Liver (tissue), 9 donors: Measurements from ENCODE around the gene MTFR1L. TPM values are rescaled to one million over a fixed set of nuclear protein-coding genes. Genes with fewer than 3 reads are reported as not detected.

Source experiments
- DNase-seq: peaks from one replicate; pipeline ENCODE4 v3.0.0-alpha.2; 2017; ENCODE audit warnings: low spot score
- H3K27ac ChIP-seq, 2 donors: one replicate each; pipeline ENCODE4 v1.7.0; 2013; ENCODE audit warnings: inconsistent platforms in 2 of 2, low read length in 2 of 2, control low read depth in 1 of 2, low read depth in 1 of 2, mild to moderate bottlenecking in 1 of 2
- H3K27me3 ChIP-seq, 4 donors: one replicate each; pipeline versions ENCODE4 v1.6.1 to v1.7.0; 2013; ENCODE audit warnings: low read length in 3 of 4, inconsistent platforms in 1 of 4, mild to moderate bottlenecking in 1 of 4, moderate library complexity in 1 of 4; ENCODE audit not compliant: control insufficient read depth in 4 of 4, insufficient read depth in 4 of 4
- H3K36me3 ChIP-seq, 4 donors: one replicate each; pipeline versions ENCODE4 v1.6.1 to v1.7.0; 2013; ENCODE audit warnings: low read length in 3 of 4, mild to moderate bottlenecking in 3 of 4, low read depth in 1 of 4, moderate library complexity in 1 of 4; ENCODE audit not compliant: control insufficient read depth in 4 of 4, insufficient read depth in 3 of 4
- H3K4me1 ChIP-seq, 4 donors: one replicate each; pipeline versions ENCODE4 v1.6.1 to v1.7.0; 2013; ENCODE audit warnings: low read length in 3 of 4, mild to moderate bottlenecking in 3 of 4, moderate library complexity in 1 of 4; ENCODE audit not compliant: control insufficient read depth in 4 of 4, insufficient read depth in 4 of 4
- H3K4me3 ChIP-seq, 3 donors: one replicate each; pipeline versions ENCODE4 v1.6.1 to v1.7.0; 2013; ENCODE audit warnings: low read length in 3 of 3, control low read depth in 1 of 3, low read depth in 1 of 3, mild to moderate bottlenecking in 1 of 3
- H3K9ac ChIP-seq, 2 donors: one replicate each; pipeline ENCODE4 v1.7.0; 2013; ENCODE audit warnings: low read length in 2 of 2, mild to moderate bottlenecking in 2 of 2, moderate library complexity in 2 of 2, control low read depth in 1 of 2, low read depth in 1 of 2
- H3K9me3 ChIP-seq, 4 donors: one replicate each; pipeline versions ENCODE4 v1.6.1 to v1.7.0; 2013; ENCODE audit warnings: low read length in 3 of 4; ENCODE audit not compliant: control insufficient read depth in 4 of 4
- ATF3 ChIP-seq: IDR thresholded peaks from 2 replicates; pipeline ENCODE4 v1.6.1; 2016; ENCODE audit warnings: antibody characterized with exemption
- EGR1 ChIP-seq, 2 donors: IDR thresholded peaks; 2 replicates each; pipeline ENCODE4 v1.6.1; 2016 to 2018; ENCODE audit warnings: antibody characterized with exemption in 2 of 2, low read depth in 2 of 2
- FOXA1 ChIP-seq: IDR thresholded peaks from 2 replicates; pipeline ENCODE4 v1.6.1; 2016; ENCODE audit warnings: antibody characterized with exemption
- FOXA2 ChIP-seq: IDR thresholded peaks from 2 replicates; pipeline ENCODE4 v1.6.1; 2016; ENCODE audit warnings: antibody characterized with exemption
- GABPA ChIP-seq, 2 donors: IDR thresholded peaks in 1 of 2; conservative IDR thresholded peaks in 1 of 2; 2 replicates each; pipeline ENCODE4 v1.6.1; 2016; ENCODE audit warnings: antibody characterized with exemption in 2 of 2, mild to moderate bottlenecking in 1 of 2, moderate library complexity in 1 of 2
- HNF4G ChIP-seq: IDR thresholded peaks from 2 replicates; pipeline ENCODE4 v1.6.1; 2016; ENCODE audit warnings: antibody characterized with exemption
- JUND ChIP-seq, 2 donors: IDR thresholded peaks; 2 replicates each; pipeline ENCODE4 v1.6.1; 2016; ENCODE audit warnings: antibody characterized with exemption in 2 of 2
- NR2F2 ChIP-seq: IDR thresholded peaks from 2 replicates; pipeline ENCODE4 v1.6.1; 2016; ENCODE audit warnings: antibody characterized with exemption
- REST ChIP-seq: IDR thresholded peaks from 2 replicates; pipeline ENCODE4 v1.6.1; 2016; ENCODE audit warnings: antibody characterized with exemption, mild to moderate bottlenecking
- RXRA ChIP-seq, 2 donors: IDR thresholded peaks; 2 replicates each; pipeline ENCODE4 v1.6.1; 2017 to 2018; ENCODE audit warnings: antibody characterized with exemption in 2 of 2, mild to moderate bottlenecking in 1 of 2
- SP1 ChIP-seq: IDR thresholded peaks from 2 replicates; pipeline ENCODE4 v1.6.1; 2018; ENCODE audit warnings: antibody characterized with exemption, mild to moderate bottlenecking
- TAF1 ChIP-seq: conservative IDR thresholded peaks from 2 replicates; pipeline ENCODE4 v1.6.1; 2016; ENCODE audit warnings: antibody characterized with exemption, mild to moderate bottlenecking
- YY1 ChIP-seq: IDR thresholded peaks from 2 replicates; pipeline ENCODE4 v1.6.1; 2016; ENCODE audit warnings: antibody characterized with exemption, mild to moderate bottlenecking
- WGBS: extraction: QIAGEN DNeasy Blood & Tissue Kit; methylation state at CpG from one replicate; pipeline ENCODE4 v1.1.7; 2013; 5-methylcytosine and 5-hydroxymethylcytosine counted together
- polyA plus RNA-seq, 2 donors: library from polyadenylated mRNA; stranded (reverse) in 1 of 2; unstranded in 1 of 2; fragments of 200-250 nt in 1 of 2; fragments of >200 nt in 1 of 2; fragmentation: Nextera tagmentation in 1 of 2; extraction: Ambion mirVana in 1 of 2; gene quantifications; one replicate each; pipeline versions ENCODE4 v1.2.1 to v1.2.3, GENCODE V29; 2013 to 2015
- total RNA-seq, 2 donors: library from RNA; depleted of rRNA; stranded (reverse); fragments of >200 nt; gene quantifications; one replicate each; pipeline ENCODE4 v1.2.3, GENCODE V29; 2014
- TF ChIP-seq, protein P1 (sequence below): IDR thresholded peaks from 2 replicates; pipeline ENCODE4 v1.6.1; 2016; ENCODE audit warnings: antibody characterized with exemption
- TF ChIP-seq, protein P2 (sequence below): IDR thresholded peaks from 2 replicates; pipeline ENCODE4 v1.6.1; 2016; ENCODE audit warnings: antibody characterized with exemption
- donor health status: healthy.
- donor health status: healthy.
- donor health status: healthy.
- donor health status: healthy.
- donor health status: healthy.

The MTFR1L gene
- total and polyA plus RNA-seq, 4 donors: 22.5 to 48.4 (median 40.2) TPM

DNA sequence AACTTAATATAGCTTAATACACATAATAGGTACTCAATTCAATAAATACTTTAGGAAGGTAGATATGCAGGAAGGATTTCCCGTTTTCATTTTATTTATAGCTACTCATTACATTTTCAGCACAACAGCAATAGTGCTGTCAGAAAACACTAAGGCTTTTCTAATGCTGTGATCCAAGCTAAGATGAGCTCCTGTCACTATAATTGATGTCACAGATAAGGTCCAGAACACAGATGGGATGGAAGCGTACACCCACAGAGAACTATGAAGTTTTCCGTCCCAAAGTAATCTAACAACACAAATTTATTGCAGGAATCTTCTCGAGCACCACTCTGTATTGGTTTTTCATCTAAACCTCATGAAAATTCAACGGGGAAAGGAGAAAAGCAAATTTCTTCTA, 25.9 kb downstream of the MTFR1L start (continued):
- TF ChIP-seq JUND (IDR thresholded peaks at IDR 0.05): no peak

GRCh38 chr1:25847929-25848328, 28.2 kb downstream of the MTFR1L start:
- H3K9ac ChIP-seq: no peak overlapping the region
- H3K27me3 ChIP-seq: no peaks in the 10 kb centered on the region
- H3K9me3 ChIP-seq: no peaks in the 10 kb centered on the region
- H3K4me3 ChIP-seq: no peak overlapping the region
- 82% methylated on average over 4 of the region's 4 CpGs for WGBS
- no peak overlapping the region for H3K27ac ChIP-seq
- H3K36me3 ChIP-seq: no peaks in the 10 kb centered on the region
- H3K4me1 ChIP-seq: no peaks in the 10 kb centered on the region
- TF ChIP-seq ATF3 (no peak), HNF4G (no peak), REST (no peak), EGR1 (IDR thresholded peaks at IDR 0.05; ENCODE audit: low read depth in 2 of 2) (no peak), YY1 (no peak), TAF1 (no peak), RXRA (IDR thresholded peaks at IDR 0.05) (no peak), FOXA1 (no peak), GABPA (IDR thresholded peaks at IDR 0.05 in 1 of 2, conservative IDR thresholded peaks at IDR 0.05 in 1 of 2) (no peak), FOXA2 (no peak), SP1 (no peak), JUND (IDR thresholded peaks at IDR 0.05) (no peak)
- TF ChIP-seq, protein P1, sequence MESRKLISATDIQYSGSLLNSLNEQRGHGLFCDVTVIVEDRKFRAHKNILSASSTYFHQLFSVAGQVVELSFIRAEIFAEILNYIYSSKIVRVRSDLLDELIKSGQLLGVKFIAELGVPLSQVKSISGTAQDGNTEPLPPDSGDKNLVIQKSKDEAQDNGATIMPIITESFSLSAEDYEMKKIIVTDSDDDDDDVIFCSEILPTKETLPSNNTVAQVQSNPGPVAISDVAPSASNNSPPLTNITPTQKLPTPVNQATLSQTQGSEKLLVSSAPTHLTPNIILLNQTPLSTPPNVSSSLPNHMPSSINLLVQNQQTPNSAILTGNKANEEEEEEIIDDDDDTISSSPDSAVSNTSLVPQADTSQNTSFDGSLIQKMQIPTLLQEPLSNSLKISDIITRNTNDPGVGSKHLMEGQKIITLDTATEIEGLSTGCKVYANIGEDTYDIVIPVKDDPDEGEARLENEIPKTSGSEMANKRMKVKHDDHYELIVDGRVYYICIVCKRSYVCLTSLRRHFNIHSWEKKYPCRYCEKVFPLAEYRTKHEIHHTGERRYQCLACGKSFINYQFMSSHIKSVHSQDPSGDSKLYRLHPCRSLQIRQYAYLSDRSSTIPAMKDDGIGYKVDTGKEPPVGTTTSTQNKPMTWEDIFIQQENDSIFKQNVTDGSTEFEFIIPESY: no peak
- DNase-seq: no peak

DNA sequence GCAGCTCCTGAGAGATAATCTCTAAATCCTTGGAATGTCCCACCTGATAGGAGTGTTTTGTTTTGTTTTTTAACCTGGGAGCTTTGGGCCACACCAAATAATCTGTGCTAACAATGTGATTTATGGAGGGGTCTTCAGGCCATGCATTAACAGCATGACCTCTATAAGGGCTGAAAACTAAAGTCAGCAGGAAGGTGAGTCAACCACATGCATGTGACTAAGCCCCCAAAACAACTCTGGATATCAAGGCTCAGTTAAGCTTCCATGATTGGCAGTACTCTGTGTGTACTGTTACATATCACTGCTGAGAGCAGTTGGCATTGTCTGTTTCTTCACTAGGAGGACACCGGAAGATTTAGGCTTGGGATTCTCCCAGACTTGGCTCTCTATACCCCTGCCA, 28.8 kb downstream of the MTFR1L start:
- no peak for DNase-seq
- Histone ChIP-seq H3K9me3 (no peaks in the 10 kb centered on the region), H3K9ac (no peak overlapping the region), H3K4me1 (no peaks in the 10 kb centered on the region), H3K4me3 (no peak overlapping the region), H3K36me3 (no peaks in the 10 kb centered on the region), H3K27me3 (no peaks in the 10 kb centered on the region), H3K27ac (no peak overlapping the region)
- TF ChIP-seq JUND (IDR thresholded peaks at IDR 0.05) (no peak), FOXA1 (no peak), NR2F2 (no peak)
- TF ChIP-seq, protein P2, sequence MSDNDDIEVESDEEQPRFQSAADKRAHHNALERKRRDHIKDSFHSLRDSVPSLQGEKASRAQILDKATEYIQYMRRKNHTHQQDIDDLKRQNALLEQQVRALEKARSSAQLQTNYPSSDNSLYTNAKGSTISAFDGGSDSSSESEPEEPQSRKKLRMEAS: no peak
- TF ChIP-seq, protein P1: no peak
- 89% methylated on average over 1 of the region's 1 CpG for WGBS
